Stimulated activated naive CD8-positive, alpha-beta T cell treated with anti-CD3 and anti-CD28 coated beads, Interleukin-15, Interleukin-2, amounts not matched to agents 100 U/mL and 50 U/mL, for 24 hours (primary cell): ENCODE measurements around the gene PTDSS2.
A peak's percentile ranks its signal among the peaks of the same experiment; 100 is the strongest.
"Not testable (repeated sequence)": the region's sequence is repeated elsewhere in the genome, so short reads cannot be mapped to it uniquely, and the experiment has no call there.

Experiments used
- ATAC-seq: fragments of 150-1000 bp; cut with Tn5 transposase; one replicate; pipeline ENCODE4 v1.10.0; 2021
- DNase-seq: peaks from one replicate; pipeline ENCODE4 v3.0.0; 2021

Gene PTDSS2

DNA sequence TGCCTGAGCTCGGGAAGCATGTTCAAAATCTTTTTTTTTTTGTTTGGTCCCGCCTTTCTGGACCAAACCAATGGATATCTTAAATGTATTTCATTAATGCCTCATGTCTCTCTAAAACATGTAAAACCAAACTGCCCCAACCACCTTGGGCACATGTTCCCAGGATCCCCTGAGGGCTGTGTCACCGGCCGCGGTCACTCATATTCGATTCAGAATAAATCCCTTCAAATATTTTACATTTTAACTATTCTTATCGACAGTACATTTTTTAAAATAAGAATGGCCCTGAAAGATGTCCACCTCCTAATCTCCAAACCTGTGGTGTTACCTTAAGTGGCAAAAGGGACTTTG, 54.9 kb downstream of the PTDSS2 start:
- ATAC-seq (no peak), DNase-seq (no peak)

DNA sequence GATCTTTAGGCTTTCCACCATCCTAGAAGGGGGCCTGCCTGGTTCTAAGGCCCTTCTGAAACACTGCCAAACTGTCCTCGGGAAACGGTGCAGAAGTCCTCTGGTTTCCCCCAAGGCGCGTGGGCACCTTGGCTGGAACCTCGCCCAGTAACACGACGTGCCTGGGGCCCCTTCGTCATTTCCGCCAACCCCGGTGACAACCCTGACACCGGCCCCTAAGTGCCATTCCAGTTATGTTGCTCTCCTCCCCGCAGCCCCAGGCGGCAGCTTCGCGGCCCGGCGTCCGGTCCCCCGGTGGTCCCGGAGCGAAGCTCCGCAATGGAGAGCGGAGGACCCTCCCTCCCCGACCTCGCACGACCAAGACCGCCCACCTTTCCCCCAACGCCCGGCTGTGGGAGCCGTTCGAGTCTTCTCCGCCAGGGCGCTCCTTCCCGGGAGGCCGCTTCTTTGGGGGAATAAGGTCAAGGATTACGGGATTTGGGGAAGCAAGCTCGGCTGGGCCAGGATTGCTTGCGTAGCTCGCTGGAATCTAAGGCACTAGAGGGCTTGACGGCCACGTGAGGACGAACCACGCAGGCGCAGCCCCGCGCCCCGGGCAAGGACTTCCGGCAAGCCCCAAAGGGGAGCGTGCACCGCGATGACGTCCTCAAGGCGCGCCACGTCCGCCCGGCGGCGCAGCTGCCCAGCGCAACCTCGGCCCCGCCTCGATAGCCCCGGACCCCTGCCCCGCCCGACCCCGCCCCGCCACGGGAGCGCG, 56.3 kb downstream of the PTDSS2 start:
- peak; percentile 99 for DNase-seq
- peak; percentile 78 for ATAC-seq

DNA sequence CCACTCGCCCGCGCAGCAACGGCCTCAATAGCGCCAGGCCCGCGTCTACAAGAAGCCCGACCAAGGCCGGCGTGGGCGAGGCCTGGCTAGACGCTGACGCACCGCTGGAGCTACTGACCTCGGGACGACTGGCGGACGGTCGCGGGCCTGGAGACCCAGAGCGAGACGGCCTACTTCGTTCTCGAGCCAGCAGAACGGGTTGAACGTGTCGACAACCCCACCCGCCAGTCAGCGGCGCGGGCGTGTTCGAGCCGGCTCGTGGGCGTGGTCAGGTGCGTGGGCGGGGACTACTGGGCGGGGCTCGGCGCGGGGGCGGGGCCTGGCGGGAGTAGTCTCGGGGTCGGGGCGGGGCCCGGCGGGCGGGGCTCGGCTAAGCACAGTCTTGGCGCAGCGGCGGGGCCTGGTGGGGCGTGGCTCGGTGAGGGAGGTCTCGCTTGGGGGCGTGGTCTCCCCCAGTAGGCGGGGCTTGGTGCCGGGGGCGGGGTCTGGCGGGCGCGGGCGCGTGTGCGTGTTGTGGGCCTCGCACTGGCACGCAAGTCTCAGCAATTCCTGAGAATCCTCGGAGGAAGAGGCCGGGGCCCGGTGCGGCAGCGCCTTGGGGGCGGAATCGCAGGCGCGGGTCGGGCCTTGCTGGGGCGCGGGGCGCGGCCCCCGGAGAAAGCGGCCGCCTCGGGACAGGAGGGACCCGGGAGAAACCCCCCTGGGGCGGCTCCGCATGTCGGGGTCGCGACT, 57.1 kb downstream of the PTDSS2 start, which contains the start of gene RNH1:
Gene RNH1 (minus strand): TSS at position 248 of the 732 bp plus-strand sequence. CDS start 5,080 bp downstream, outside the sequence.
- ATAC-seq (peak; percentile 85), DNase-seq (peak; percentile 100)

DNA sequence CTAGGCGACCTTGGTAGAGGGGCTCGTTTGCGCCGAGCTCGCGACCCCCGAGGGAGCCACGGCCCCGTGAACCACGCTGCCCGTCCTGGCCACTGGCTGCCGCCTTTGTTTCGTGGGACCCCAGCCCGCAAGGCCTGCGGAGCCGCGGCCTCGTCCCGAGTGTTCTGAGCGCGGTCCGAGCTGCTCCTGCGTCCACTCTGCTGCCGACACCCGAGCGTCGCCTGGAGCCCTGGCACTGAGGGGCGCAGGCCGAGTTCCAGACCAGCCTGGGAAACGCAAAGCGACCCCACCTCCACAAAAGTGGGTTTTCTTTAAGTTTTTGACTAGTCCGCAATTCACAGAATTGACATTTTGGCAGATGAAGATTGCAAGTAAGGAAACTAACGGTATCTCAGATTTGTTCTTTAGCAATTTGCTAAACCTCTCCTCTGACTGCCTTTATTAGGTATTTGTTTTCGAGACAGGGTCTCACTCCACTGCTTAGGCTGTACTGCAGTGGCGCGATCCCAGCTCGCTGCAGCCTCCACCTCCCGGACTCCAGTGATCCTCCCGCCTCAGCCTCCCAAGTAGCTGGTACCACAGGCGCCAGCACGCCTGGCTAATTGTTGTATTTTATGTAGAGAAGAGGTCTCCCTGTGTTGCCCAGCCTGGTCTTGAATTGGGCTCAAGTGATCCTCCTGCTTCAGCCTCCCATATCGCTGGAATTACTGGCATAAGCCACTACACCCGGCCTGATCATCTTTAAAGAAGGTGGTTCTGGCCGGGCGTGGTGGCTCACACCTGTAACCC, 57.8 kb downstream of the PTDSS2 start:
- ATAC-seq (no peak), DNase-seq (no peak)

DNA sequence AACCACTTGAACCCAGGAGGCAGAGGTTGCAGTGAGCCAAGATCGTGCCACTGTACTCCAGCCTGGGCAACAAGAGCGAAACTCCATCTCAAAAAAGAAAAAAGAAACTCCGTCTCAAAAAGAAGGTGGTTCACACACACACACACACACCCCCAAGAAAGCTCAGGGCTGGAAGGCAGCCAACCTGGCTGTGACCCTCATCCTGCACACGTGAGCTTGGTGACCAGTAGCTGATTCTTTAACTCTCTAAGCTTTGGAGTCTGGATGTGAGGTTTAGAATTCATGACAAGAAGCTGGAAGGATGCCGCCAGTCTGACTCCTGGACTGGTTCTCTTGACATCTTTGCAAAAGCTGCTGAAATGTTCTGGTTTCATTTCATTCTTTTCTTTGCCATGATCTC, 58.9 kb downstream of the PTDSS2 start:
- no peak for DNase-seq

DNA sequence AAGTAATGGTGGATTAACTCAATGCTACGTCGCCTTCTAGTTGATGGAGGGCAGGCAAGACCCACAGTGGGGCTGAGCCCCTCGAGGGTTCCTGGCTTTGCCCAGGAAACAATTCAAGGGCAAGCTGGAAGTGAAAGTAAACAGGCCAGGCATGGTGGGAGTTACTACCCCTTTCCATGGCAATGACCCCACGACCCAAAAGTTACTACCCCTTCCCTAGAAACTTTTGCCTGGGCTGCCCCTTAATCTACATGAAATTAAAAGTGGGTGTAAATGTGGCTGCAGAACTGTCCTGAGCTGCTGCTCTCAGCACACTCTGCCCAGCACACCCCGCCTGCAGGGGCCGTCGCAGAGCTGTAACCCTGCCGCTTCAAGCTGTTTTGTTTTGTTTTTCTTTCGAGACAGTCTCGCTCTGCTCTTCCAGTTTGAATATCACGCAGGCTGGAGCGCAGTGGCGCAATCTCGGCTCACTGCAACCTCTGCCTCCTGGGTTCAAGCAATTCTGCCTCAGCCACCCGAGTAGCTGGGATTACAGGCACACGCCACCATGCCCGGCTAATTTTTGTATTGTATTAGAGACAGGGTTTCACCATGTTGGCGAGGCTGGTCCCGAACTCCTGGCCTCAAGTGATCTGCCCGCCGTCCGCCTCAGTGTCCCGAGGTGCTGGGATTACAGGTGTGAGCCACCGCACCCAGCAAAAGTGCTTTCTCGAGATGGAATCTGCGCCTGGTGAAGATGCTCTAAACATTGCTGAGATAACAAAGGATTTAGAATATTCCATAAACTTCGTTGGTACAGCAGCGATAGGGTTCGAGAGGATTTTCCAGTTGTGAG, 62.9 kb downstream of the PTDSS2 start:
- DNase-seq (no peak), ATAC-seq (no peak)

More for the DNA sequence above, 58.9 kb downstream of the PTDSS2 start:
- ATAC-seq: no peak

DNA sequence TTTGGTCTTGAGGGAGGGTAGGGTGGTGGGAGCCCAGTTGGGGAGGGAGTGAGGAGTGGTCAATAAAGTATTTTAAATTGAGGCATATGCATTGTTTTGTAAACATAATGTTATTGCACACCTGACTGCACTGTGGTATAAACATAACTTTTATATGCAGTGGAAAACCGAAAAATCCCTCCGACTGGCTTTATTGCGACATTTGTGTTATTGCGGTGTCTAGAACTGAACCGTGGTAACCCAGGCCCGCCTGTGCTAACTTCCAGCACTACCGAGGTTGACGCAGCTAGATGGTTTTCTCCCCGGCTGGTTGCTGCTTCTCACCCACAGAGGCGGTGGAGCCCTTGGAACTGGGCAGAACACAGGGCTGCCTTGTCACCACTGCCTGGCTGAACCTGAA, 64.5 kb downstream of the PTDSS2 start:
- DNase-seq (no peak), ATAC-seq (no peak)

DNA sequence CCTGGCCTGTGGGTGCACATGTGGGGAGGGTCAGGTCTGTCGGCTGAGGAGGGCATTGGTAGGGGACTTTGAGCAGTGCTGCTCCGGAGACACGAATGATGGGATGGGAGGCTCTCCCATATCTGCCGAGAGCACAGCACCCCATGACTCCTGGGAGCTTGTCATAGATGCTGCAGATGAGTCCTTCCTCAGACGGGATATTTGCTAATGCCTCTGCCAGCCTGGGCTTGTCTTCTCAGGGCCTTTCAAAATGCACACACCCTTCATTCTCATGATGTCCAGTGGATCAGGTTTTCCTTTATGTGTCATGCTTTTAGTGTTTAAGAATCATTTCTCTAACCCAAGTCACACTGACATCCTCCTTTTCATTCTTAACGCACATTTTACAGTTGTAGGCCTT, 65.1 kb downstream of the PTDSS2 start:
- ATAC-seq: no peak
- DNase-seq: no peak

DNA sequence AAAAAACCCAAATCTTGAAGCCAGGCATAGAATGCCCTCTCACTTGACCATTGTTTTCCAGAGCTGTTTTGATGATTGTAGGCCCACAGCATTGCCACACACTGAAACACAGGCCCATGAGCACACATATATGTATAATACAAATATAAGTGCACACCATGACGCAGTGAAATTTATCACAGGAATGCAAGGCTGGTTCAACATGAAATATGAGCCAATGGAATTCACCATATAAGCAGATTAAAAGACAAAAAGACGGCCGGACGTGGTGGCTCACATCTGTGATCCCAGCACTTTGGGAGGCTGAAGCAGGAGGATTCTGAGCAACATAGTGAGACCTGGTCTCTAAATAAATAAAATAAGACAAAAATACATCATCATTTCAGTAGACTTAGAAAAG, 66.3 kb downstream of the PTDSS2 start:
- ATAC-seq (no peak), DNase-seq (no peak)

DNA sequence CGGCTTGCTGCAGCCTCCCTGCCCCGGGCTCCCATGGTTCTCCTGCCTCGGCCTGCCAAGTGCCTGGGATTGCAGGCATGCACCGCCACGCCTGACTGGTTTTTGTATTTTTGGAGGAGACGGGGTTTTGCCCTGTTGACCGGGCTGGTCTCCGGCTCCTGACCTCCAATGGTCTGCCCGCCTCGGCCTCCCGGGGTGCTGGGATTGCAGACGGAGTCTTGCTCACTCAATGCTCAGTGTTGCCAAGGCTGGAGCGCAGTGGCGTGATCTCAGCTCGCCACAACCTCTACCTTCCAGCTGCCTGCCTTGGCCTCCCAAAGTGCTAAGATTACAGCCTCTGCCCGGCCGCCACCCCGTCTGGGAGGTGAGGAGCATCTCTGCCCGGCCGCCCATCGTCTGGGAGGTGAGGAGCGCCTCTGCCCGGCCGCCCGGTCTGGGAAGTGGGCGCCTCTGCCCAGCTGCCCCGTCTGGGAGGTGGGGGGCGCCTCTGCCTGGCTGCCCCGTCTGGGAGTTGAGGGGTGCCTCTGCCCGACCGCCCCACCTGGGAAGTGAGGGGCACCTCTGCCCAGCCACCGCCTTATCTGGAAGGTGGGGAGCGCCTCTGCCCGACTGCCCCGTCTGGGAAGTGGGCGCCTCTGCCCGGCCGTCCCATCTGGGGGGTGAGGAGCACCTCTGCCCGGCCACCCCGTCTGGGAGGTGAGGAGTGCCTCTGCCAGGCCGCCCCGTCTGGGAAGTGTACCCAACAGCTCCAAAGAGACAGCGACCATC, 67.0 kb downstream of the PTDSS2 start:
- ATAC-seq, DNase-seq: not testable (repeated sequence)

DNA sequence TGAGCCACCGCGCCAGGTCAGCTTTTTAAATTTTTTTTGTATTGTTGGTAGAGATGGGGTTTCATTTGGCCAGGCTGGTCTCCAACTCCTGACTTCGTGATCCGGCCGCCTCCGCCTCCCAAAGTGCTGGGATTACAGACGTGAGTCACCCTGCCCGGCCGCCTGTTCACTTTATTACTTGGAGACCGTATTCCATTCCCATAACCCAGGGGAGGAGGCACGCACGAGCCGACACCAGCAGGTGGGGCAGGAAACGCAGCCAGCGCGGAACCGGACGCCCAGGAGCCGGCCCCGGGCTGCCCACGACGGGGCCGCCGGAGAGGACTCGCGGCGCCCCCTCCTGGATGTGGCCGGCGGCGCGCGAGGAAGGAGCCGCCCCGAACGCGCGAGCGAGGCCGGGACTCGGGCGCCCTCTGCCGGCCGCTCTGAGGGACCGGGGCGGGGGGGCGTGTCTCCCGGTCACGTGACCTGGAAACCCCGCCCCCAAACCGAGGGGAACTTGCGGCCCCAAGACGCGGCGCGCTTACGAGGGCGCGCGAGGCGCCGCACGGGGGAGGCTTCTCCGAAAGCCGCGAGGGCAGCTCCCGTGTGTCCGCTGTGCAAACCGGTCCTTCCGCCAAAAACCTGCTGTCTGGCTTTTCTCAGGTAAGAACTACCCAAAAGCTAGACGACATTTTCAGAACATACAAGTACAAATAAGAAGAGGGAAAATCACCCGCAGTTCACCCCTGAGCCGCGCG, 68.6 kb downstream of the PTDSS2 start:
- peak; percentile 96 for ATAC-seq
- DNase-seq: peak; percentile 91

DNA sequence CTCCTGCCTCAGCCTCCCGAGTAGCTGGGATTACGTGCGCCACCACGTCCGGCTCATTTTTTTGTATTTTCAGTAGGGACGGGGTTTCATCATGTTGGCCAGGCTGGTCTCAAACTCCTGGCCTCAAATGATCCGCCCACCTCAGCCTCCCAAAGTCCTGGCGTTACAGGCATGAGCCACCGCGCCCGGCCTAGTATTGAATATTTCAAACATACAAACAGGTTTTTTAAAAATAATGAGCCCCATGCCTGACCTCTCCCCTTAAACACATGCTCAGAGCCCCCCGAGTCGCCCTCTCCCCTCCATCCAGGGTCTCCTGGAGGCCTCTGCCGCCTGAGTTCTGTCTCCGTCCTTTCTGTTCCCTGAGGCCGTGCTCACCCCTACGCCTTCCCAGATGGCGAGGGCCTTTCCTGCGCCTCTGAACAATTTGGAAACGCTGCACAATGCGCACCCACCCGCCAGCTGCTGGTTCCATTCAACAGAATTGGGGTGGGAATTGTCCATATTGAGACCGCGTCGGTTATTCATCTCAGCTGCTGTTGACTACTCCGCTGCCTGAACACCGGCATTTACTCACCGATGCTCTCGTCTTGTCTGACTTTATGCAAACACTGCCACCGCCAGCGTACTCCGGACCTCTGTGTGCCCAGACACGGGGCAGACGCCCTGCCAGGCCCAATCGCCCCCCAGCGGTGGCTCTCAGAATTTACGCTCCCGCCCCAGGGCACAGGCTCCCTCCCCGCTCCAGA, 70.5 kb downstream of the PTDSS2 start:
- ATAC-seq (no peak), DNase-seq (no peak)

DNA sequence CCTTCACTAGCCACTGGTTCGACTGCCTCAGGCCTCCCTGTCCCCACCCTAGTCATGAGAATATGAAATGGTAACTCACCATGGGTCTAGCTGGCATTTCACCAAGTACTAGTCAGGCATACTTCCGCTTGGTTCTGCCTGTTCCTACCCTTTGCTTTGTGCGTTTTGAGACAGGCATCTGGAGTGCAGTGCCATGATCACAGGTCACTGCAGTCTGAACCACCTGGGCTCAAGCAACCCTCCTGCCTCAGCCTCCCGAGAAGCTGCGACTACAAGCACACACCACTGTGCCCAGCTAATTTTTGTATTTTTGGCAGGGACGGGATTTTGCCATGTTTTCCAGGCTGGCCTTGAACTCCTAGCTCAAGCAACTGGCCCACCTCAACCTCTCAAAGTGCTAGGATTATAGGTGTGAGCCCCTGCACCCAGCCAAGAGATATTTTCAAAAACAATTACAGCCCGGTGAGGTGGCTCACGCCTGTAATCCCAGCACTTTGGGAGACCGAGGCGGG, 71.2 kb downstream of the PTDSS2 start:
- ATAC-seq: no peak
- DNase-seq: no peak

DNA sequence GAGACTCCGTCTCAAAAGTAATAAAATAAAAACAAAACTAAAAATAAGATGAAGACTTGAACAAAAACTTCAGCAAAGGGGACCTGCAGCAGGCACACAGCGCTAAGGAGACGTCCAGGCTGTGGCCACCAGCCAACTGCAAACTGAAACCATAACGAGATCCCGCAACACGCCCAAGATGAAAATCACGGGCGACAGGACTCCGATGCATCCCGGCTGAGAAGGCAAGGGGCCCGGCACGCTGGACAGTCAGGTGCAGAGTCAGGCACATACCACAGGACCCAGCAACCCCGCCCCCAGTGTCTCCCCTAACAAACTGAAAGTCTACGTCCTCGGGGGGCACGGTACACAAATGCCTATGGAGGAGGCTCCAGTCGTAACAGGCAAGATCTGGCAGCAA, 76.1 kb downstream of the PTDSS2 start:
- no peak for DNase-seq
- ATAC-seq: no peak

DNA sequence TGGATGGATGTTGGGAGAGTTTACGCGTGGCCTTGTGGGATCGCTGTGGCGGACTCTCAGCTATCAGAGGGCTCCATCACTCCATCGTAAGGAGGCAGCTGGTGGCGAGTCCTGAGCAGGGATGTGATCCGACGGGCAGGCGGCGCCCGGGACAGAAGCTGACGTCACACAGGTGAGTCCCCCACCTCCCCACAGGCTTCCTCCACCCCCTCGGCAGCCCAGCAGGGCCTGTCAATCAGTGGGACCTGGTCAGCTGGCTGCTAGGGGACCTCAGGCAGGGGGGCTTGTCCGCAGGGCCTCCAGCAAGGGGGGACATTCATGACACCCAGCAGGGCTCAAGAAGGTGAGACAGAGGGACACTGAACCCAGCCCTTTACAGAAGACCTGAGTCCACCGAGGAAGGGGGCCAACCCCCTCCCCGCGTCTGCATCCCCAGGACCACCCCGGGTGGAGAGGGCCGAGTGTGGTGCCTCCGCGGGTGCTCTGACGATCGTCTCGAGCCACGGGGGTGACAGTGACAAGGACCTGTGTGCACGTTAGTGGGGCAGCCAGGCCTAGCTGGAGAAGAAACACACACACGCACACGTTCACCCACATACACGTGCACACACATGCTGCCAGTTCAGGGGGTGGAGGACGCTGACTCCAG, 78.2 kb downstream of the PTDSS2 start:
- DNase-seq (no peak), ATAC-seq (peak; percentile 2)

DNA sequence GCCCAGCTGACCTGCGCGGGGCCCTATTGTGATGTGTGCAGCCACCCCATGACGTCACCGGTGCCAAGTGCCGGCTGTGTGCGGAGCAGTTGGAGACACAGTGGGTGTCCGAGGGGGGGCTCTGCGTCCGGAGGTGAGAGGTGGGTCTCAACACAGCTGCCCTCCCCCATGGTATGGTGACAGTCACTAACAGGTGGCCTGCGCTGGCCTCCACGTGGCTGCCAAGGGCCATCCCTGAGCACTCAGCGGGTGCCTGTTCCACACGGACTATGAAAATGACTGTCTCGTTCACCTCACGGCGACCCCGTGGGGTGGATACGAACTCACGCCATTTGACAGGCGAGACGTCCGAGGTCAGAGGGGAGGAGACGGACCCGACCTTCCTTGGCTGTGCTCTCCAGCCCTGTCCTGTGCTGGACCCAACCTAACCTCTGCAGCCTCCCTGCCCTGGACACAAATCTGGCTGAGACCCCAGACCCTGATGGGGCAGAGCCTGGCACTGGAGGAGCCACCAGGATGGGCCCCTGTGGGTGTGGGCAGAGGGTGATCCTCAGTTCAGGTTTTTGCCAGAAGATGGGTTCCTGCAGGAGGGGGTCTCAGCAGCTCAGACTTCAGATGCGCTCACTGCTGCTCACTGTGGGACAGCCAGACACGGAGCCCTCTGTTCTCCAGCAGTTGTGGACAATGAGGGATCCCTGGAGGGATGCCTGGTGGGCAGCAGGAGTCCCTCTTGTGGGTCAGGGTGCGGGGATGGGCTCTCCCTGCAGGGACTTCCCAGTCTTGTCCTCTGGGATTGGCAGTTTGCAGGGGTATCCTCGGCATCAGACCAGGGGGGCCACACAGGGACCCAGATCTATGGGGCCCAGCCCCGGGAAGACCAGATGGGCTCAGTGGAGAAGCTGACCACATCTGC, 79.0 kb downstream of the PTDSS2 start:
- no peak for DNase-seq
- no peak for ATAC-seq

DNA sequence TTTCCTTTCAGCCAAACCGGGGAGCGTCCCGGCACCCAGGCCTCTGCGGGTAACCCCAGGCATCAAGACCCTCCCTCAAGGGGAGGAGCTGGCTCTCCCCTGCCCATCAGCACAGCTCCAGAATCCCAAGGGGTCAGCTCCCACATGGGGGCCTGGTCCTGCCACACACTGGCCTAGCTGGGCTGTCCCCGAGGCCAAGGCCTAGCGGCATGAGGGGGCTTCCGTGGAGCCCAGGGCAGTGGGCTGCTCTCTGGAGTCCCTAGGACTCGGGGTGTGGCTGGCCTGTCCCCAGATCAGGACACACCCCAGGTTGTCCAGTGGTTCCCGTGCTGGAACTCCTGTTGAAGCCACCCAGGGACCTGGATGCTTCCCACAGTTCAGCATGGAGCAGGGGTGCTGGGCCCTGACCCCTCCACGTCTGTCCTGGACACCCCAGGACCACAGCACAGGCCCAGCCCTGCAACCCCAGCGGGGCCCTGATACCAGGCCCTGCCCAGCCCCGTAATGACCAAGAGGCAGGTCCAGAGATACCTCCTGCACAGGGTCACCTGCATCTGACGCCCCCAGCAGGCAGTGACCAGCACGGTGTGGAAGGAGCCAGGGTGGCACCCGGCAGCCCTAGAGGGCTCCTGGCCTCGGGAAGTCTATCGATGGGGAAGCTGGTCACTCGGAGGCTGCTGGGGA, 79.8 kb downstream of the PTDSS2 start:
- ATAC-seq: no peak
- DNase-seq: no peak
